HG03565 (cell line): ENCODE measurements around the gene SLIT3.

ENCODE experiments used
- ATAC-seq: cut with Tn5 transposase; IDR thresholded peaks from one replicate; pipeline ENCODE4 v1.9.1; 2021; ENCODE audit warnings: mild to moderate bottlenecking, moderate library complexity; ENCODE audit not compliant: unreplicated experiment

Gene SLIT3

GRCh38 chr5:168941901-168942300 lies 359.0 kb downstream of the SLIT3 start:
- no peak for ATAC-seq

- ATAC-seq = no peak
Measured at GRCh38 chr5:168940712-168941111, 360.2 kb downstream of the SLIT3 start.

GRCh38 chr5:168939887-168940544 lies 360.9 kb downstream of the SLIT3 start:
- no peak for ATAC-seq

GRCh38 chr5:168939156-168939800 lies 361.7 kb downstream of the SLIT3 start:
- ATAC-seq = no peak

- ATAC-seq = no peak
Measured at GRCh38 chr5:168936511-168936910, 364.4 kb downstream of the SLIT3 start.

GRCh38 chr5:168935183-168935582 lies 365.8 kb downstream of the SLIT3 start:
- no peak for ATAC-seq

- no peak for ATAC-seq
Measured at GRCh38 chr5:168934169-168934568, 366.8 kb downstream of the SLIT3 start.

- no peak for ATAC-seq
Measured at GRCh38 chr5:168932400-168933189, 368.3 kb downstream of the SLIT3 start.

GRCh38 chr5:168931638-168932345 lies 369.1 kb downstream of the SLIT3 start:
- peak; percentile 72 for ATAC-seq

- ATAC-seq = no peak
Measured at GRCh38 chr5:168929656-168930055, 371.3 kb downstream of the SLIT3 start.

GRCh38 chr5:168925160-168925559 lies 375.8 kb downstream of the SLIT3 start:
- no peak for ATAC-seq

- no peak for ATAC-seq
Measured at GRCh38 chr5:168921147-168921866, 379.6 kb downstream of the SLIT3 start.

GRCh38 chr5:168920019-168920810 lies 380.7 kb downstream of the SLIT3 start:
- ATAC-seq = no peak

GRCh38 chr5:168917947-168918600 lies 382.9 kb downstream of the SLIT3 start:
- ATAC-seq = no peak

- no peak for ATAC-seq
Measured at GRCh38 chr5:168916852-168917251, 384.1 kb downstream of the SLIT3 start.

- no peak for ATAC-seq
Measured at GRCh38 chr5:168916266-168916665, 384.7 kb downstream of the SLIT3 start.

GRCh38 chr5:168914491-168914890 lies 386.4 kb downstream of the SLIT3 start:
- ATAC-seq = no peak

GRCh38 chr5:168910874-168911273 lies 390.1 kb downstream of the SLIT3 start:
- ATAC-seq = no peak

GRCh38 chr5:168908207-168908606 lies 392.7 kb downstream of the SLIT3 start:
- ATAC-seq = no peak
